Adrenal gland (tissue), 12 donors: ENCODE data around the gene ANKLE1. TPM values are rescaled to one million over a fixed set of nuclear protein-coding genes. Genes with fewer than 3 reads are reported as not detected.

Experiments
- DNase-seq, 7 donors: peaks; one replicate each; pipeline ENCODE4 v3.0.0-alpha.2; 2019 to 2020
- H3K27ac ChIP-seq, 5 donors: fragments of 200-600 bp; sonication (generic) in 4 of 5; 1 replicate in 3 of 5; 2 replicates in 2 of 5; pipeline versions ENCODE4 v1.5.1 to v1.8.0; 2016 to 2020; ENCODE audit warnings: mild to moderate bottlenecking in 1 of 5
- H3K27me3 ChIP-seq: fragments of 200-600 bp; 2 replicates; pipeline ENCODE4 v1.8.0; 2021
- H3K36me3 ChIP-seq, 2 donors: fragments of 200-600 bp; replicated peaks in 1 of 2; 1 replicate in 1 of 2; 2 replicates in 1 of 2; pipeline versions ENCODE4 v1.5.1 to v1.8.0; 2018 to 2022
- H3K4me1 ChIP-seq, 2 donors: fragments of 200-600 bp; replicated peaks in 1 of 2; 1 replicate in 1 of 2; 2 replicates in 1 of 2; pipeline versions ENCODE4 v1.5.1 to v1.8.0; 2018 to 2021
- H3K4me3 ChIP-seq, 4 donors: fragments of 200-600 bp; sonication (generic) in 3 of 4; one replicate each; pipeline ENCODE4 v1.5.1; 2016 to 2018
- H3K9me3 ChIP-seq, 3 donors: fragments of 200-600 bp; sonication (generic) in 1 of 3; replicated peaks in 1 of 3; 1 replicate in 2 of 3; 2 replicates in 1 of 3; pipeline versions ENCODE4 v1.5.1 to v1.8.0; 2016 to 2021
- CTCF ChIP-seq, 6 experiments: fragments of 450-650 bp in 4 of 6; fragments of 200-600 bp in 2 of 6; sonication (generic) in 1 of 6; IDR thresholded peaks; 1 replicate in 5 of 6; 2 replicates in 1 of 6; pipeline versions ENCODE4 v1.5.1 to v1.8.0; 2016 to 2021; ENCODE audit warnings: antibody characterized with exemption in 6 of 6, mild to moderate bottlenecking in 2 of 6, moderate library complexity in 1 of 6
- POLR2A ChIP-seq, 2 donors: fragments of 450-650 bp; IDR thresholded peaks; one replicate each; pipeline ENCODE4 v1.6.1; 2017; ENCODE audit warnings: antibody characterized with exemption in 2 of 2, mild to moderate bottlenecking in 2 of 2, moderate library complexity in 1 of 2
- WGBS, 4 donors: extraction: QIAGEN DNeasy Blood & Tissue Kit in 2 of 4; methylation state at CpG; one replicate each; pipeline versions ENCODE4 v1.1.5 to v1.1.7; 2013 to 2017; 5-methylcytosine and 5-hydroxymethylcytosine counted together
- intact Hi-C, 2 donors: fragments of 100-400 bp; cut with DNase I; formaldehyde crosslinking; loops; one replicate each; pipeline versions ENCODE4 v1.14.1 to v1.15.0; 2022 to 2023
- polyA plus RNA-seq, 3 donors: library from polyadenylated mRNA; stranded (reverse); fragments of 200-250 nt in 2 of 3; fragments of 350-450 nt in 1 of 3; fragmentation: Illumina TruSeq in 1 of 3; extraction: RNeasy Lipid Tissue Mini Kit (QIAGEN cat#74804) in 1 of 3; gene quantifications; one replicate each; pipeline ENCODE4 v1.2.3, GENCODE V29; 2013 to 2014
- total RNA-seq, 9 donors: library from RNA; depleted of rRNA in 4 of 9; stranded (reverse); fragments of >200 nt in 4 of 9; fragments of 120-200 nt in 1 of 9; fragmentation: NEBNext Ultra II Directional in 1 of 9; extraction: Animal tissue kit (Norgen Biotek cat#: 25700) in 1 of 9; gene quantifications; one replicate each; pipeline versions ENCODE4 v1.1.0 to v1.2.4, GENCODE V29; 2013 to 2023
- donor health status: healthy with polysubstance abuse.
- donor health status: Bipolar disorder and iron deficiency.
- donor health status: DM: yes; HTN: yes; CAD: no.
- donor health status: DM: no; HTN: no; CAD: no.
- donor health status: DM: no; HTN: no; CAD: no.
- donor health status: DM: yes; HTN: yes; CAD: no.

Gene ANKLE1
- total and polyA plus RNA-seq, 12 donors: 0.11 to 1.8 (median 0.38) TPM

GRCh38 chr19:17323964-17324332 lies 42.2 kb downstream of the ANKLE1 start:
- Histone ChIP-seq H3K4me1 (peaks cover 4 to 27% of the 10 kb centered on the region in 2 donors), H3K36me3 (peaks cover 0 to 17% of the 10 kb centered on the region in 2 donors), H3K27ac (peak overlapping the region in 1 of 5 donors; percentile 75), H3K4me3 (no peak overlapping the region), H3K27me3 (no peaks in the 10 kb centered on the region), H3K9me3 (no peaks in the 10 kb centered on the region)
- TF ChIP-seq POLR2A (IDR thresholded peaks at IDR 0.05) (no peak), CTCF (IDR thresholded peaks at IDR 0.05) (no peak)
- intact Hi-C loops: no loop called here
- DNase-seq: peak in 1 of 7 donors; percentile 29
- 29 to 66% (median 38%) methylated on average over 1 to 7 of the region's 7 CpGs for WGBS, 4 donors

- intact Hi-C loops: no loop called here
- DNase-seq: peak in 1 of 7 donors; percentile 23
- no peak for TF ChIP-seq POLR2A (IDR thresholded peaks at IDR 0.05)
- no peak for TF ChIP-seq CTCF (IDR thresholded peaks at IDR 0.05)
- H3K36me3 ChIP-seq: peaks cover 0 to 12% of the 10 kb centered on the region in 2 donors
- H3K4me3 ChIP-seq: no peak overlapping the region
- H3K9me3 ChIP-seq: no peaks in the 10 kb centered on the region
- peak overlapping the region in 1 of 5 donors; percentile 75 for H3K27ac ChIP-seq
- 85 to 90% (median 87%) methylated on average over 8 to 28 of the region's 28 CpGs for WGBS, 4 donors
- H3K27me3 ChIP-seq: no peaks in the 10 kb centered on the region
- H3K4me1 ChIP-seq: peaks cover 4 to 30% of the 10 kb centered on the region in 2 donors
These were observed 42.8 kb downstream of the ANKLE1 start for GRCh38 chr19:17324357-17325114.

- intact Hi-C loops: no loop called here
- H3K4me1 ChIP-seq: peaks cover 4 to 30% of the 10 kb centered on the region in 2 donors
- no peak overlapping the region for H3K4me3 ChIP-seq
- peaks cover 0 to 7% of the 10 kb centered on the region in 2 donors for H3K36me3 ChIP-seq
- no peaks in the 10 kb centered on the region for H3K27me3 ChIP-seq
- no peaks in the 10 kb centered on the region for H3K9me3 ChIP-seq
- TF ChIP-seq CTCF (IDR thresholded peaks at IDR 0.05): no peak
- no peak for TF ChIP-seq POLR2A (IDR thresholded peaks at IDR 0.05)
- WGBS, 4 donors: 88 to 96% (median 89%) methylated on average over 18 to 20 of the region's 20 CpGs; no CpG with 5 or more reads in 1 of the 4 donors
- peak overlapping the region in 2 of 5 donors; percentile 34 to 38 for H3K27ac ChIP-seq
- peak in 1 of 7 donors; percentile 25 for DNase-seq
These were observed 43.4 kb downstream of the ANKLE1 start for GRCh38 chr19:17325133-17325532.

- TF ChIP-seq CTCF (IDR thresholded peaks at IDR 0.05): no peak
- no peak for TF ChIP-seq POLR2A (IDR thresholded peaks at IDR 0.05)
- DNase-seq: peak in 4 of 7 donors; percentile 57 to 79 (median 62)
- H3K4me3 ChIP-seq: no peak overlapping the region
- H3K27ac ChIP-seq: peak overlapping the region in 1 of 5 donors; percentile 38
- 72 to 86% (median 77%) methylated on average over 17 of the region's 17 CpGs for WGBS, 4 donors
- H3K27me3 ChIP-seq: no peaks in the 10 kb centered on the region
- H3K36me3 ChIP-seq: no peaks in the 10 kb centered on the region
- intact Hi-C loops: no loop called here
- peaks cover 4 to 30% of the 10 kb centered on the region in 2 donors for H3K4me1 ChIP-seq
- no peaks in the 10 kb centered on the region for H3K9me3 ChIP-seq
These were observed 44.3 kb downstream of the ANKLE1 start for GRCh38 chr19:17325881-17326594.
